HFF-Myc (cell line): ENCODE data around the gene MAGI1.

Experiments
- DNase-seq: peaks from one replicate; pipeline ENCODE4 v3.0.0-alpha.2; 2011; ENCODE audit warnings: low read depth; ENCODE audit errors: extremely low read depth
- H3K4me3 ChIP-seq: replicated peaks from 2 replicates; pipeline ENCODE4 v1.5.1; 2011; ENCODE audit warnings: low read depth, mild to moderate bottlenecking, control low read depth, low read length
- TF ChIP-seq, protein P1 (sequence below): IDR thresholded peaks from 2 replicates; pipeline ENCODE4 v1.5.1; 2012; ENCODE audit warnings: mild to moderate bottlenecking, low read depth, low read length, control low read depth; ENCODE audit errors: missing control alignments

Gene MAGI1

DNA sequence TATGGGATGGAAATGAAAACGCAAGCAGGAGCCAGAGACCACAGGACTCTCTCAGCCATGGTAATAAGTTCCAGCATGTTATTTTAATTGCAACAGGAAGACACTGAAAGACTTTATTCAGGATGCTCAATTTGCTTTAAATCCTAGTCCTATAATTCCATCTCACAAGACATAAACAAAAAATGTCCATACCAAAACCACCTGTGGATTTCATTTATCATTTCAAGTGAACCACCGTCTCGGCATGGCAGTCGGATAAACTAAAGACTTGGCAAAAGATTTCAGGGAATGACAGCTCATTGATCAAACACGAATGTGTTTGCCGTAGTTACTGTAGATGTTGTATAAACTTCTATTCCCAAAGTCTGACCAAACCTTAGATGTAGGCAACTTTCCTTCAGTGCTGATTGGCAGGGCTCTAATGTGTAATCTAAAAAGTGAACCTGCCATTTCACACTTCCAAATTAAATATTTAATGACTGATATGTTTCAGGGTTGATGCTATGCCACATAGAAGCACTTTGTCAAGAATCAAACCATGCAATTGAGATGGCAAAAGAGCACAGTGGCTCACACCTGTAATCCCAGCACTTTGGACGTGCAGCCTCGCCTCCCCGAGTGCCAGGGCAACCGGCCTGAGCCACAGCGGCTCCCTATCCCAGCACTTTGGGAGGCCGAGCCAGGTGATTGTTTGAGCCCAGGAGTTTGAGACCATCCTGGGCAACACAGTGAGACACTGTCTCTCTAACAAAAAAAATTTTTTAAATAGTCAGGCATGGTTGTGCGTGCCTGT is 331.7 kb downstream of the MAGI1 start:
- TF ChIP-seq, protein P1, sequence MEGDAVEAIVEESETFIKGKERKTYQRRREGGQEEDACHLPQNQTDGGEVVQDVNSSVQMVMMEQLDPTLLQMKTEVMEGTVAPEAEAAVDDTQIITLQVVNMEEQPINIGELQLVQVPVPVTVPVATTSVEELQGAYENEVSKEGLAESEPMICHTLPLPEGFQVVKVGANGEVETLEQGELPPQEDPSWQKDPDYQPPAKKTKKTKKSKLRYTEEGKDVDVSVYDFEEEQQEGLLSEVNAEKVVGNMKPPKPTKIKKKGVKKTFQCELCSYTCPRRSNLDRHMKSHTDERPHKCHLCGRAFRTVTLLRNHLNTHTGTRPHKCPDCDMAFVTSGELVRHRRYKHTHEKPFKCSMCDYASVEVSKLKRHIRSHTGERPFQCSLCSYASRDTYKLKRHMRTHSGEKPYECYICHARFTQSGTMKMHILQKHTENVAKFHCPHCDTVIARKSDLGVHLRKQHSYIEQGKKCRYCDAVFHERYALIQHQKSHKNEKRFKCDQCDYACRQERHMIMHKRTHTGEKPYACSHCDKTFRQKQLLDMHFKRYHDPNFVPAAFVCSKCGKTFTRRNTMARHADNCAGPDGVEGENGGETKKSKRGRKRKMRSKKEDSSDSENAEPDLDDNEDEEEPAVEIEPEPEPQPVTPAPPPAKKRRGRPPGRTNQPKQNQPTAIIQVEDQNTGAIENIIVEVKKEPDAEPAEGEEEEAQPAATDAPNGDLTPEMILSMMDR: no peak
- no peak overlapping the region for H3K4me3 ChIP-seq
- no peak for DNase-seq

DNA sequence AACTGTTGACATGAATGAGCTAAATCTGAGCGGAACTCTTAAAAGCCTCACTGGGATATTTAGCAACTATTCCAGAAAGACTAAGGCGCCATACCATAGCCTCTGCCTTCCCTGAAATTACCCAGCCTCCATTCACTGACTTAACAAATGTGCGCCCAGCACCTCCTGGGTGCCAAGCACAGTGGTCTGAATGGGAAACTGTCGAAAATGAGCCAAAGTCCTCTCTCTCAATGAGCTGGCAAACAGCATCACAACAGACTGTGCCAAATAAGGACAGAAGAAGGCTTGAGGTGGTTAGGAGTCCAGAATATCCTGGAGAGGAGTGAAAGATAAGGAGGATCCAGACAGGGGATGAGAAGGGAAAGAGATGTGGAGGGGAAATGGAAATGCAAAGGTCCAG is 332.4 kb downstream of the MAGI1 start:
- no peak for DNase-seq
- no peak overlapping the region for H3K4me3 ChIP-seq
- TF ChIP-seq, protein P1: no peak

DNA sequence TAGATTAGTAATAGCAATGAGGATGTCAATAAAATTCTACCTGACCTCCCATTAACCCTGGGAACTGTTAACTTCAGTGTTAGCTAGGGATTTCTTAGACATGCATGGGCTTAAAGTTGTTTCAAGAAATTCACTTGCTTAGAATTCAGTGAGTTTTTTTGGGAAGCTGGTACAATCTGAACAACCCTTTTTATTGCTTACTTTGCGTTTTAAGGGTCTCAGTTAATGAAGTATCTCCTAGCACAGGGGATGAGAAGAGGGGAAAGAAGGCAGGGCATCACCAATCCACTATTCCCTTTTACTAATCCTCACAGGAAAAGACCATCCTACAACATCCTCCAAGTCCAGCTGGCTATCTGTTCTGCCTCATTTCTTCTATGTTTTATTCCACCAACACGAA is 334.9 kb downstream of the MAGI1 start:
- no peak overlapping the region for H3K4me3 ChIP-seq
- no peak for DNase-seq
- TF ChIP-seq, protein P1: no peak

DNA sequence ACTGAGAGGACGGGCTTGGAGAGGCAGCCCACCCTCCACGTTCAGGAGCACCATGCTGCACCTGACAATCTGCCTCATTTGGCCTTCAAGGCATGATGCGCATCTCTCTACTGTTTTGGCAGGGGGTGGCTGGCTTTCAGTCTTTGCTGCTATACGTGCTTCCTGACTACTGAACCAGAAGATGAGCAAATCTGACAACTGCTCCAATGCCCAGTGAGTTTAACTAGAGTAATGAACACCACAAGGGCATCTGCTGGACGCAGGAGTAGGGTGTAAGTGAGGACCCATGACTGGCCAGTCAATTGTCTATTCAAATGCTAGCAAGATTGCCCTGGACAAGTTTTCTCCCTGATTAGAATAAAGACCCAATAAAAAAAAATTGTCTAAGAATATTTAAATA is 335.7 kb downstream of the MAGI1 start:
- no peak for DNase-seq
- H3K4me3 ChIP-seq: no peak overlapping the region
- TF ChIP-seq, protein P1: no peak

DNA sequence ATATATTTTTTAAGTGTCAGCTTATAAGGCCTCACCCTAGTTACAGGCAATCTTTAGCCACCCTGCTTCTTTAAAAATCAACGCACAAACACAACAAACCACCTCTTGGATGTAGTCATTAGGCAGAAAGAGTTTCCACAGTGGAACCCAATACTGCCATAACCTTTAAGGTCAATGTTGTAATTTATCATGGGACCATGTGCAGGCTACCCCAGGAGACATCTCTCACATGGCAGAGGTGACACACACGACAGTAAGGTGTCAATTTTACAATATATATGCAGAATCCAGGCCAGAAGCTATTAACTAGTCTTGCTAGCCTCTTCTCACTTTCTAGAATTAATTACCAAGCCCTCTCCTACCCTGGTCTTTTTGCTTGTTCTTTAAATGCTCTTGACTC is 336.5 kb downstream of the MAGI1 start:
- DNase-seq: no peak
- H3K4me3 ChIP-seq: no peak overlapping the region
- TF ChIP-seq, protein P1: no peak

- no peak for DNase-seq
- no peak overlapping the region for H3K4me3 ChIP-seq
- TF ChIP-seq, protein P1: no peak
These were observed 337.2 kb downstream of the MAGI1 start for GRCh38 chr3:65701516-65701915.

DNA sequence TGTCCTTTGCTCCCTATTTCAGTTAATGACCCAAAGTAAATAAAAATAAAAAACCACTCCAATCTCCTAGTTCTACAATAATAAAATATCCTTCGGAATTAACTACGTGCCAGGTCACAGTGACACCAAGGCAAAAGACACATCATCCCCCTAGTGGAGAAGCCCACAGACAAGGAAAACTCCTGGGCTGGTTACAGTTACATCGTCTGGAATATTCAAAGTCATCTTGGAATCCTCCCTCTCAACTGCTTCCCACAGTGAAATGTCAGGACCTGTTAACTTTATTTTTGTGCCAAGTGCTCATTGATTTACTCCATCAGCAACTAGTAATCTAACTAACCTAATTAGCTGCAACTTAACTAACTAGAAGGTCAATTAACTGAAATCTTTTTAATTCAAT is 349.3 kb downstream of the MAGI1 start:
- DNase-seq: no peak
- TF ChIP-seq, protein P1: peak; percentile 18
- H3K4me3 ChIP-seq: no peak overlapping the region
